NCI-H2081 treated with DMSO at 0.1 percent for 48 hours (cell line): Measurements from ENCODE around the gene TIMM21.

Experiments
- DNase-seq: peaks from one replicate; lab custom pipeline; 2025; lab: John Stamatoyannopoulos, UW

Gene TIMM21, protein sequence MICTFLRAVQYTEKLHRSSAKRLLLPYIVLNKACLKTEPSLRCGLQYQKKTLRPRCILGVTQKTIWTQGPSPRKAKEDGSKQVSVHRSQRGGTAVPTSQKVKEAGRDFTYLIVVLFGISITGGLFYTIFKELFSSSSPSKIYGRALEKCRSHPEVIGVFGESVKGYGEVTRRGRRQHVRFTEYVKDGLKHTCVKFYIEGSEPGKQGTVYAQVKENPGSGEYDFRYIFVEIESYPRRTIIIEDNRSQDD

DNA sequence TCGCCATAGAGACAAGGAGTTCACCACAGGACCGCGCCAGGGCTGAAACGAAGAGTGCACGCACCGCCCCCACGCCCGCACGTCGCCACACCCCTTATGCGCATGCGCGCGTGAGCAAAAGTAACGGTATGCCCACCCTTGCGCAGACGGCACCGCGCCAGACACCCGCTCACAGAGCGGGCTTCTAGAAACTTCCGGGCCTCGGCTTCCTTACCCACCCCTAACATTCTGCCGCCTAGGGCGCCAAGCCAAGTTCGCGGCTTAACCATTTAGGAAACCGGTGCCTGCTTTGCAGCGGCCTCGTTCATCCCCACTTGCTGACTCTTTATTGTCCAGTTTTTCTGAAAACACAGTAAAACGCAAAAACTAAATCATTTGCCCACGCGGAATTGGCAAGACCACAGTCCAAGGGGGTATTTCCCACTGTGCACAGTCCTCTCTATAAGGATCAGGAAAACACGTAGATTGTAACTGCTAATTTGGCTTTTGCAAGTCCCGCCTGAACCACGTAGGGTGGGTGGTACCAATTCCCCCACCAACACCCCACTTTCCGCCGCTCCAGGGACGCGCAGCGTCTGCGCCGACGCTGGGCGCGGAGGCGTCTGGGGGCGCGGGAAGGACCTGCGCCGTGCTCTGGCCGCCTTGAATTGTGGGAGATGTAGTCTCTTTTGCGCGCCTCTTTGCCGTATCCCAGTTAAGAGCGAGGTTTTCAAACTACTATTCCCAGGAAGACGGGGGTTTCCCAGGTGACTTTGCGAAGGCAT lies at the start of gene TIMM21, which contains the start of gene FBXO15:
TIMM21 (plus strand) TSS at position 745 of the 764 bp plus-strand sequence. CDS start 286 bp downstream, outside the sequence.
FBXO15 (minus strand) TSS at position 56 of the 764 bp plus-strand sequence; CDS start at position 7, 49 bp downstream.
- peak; percentile 88 for DNase-seq

DNA sequence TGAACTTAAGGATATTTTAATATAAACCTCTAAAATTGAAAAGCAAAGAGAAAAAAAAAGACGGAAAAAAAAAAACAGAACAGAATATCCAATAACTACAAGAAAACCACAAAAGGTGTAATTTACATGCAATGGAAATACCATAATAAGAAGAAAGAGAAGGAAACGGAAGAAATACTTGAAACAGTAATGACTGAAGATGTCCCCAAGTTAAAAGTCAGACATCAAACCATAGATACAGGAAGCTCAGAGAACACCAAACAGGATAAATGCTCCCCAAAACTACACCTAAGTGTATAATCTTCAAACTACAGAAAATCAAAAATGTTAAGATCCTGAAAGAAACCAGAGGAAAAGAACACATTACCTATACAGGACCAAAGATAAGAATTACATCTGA lies 39.9 kb upstream of the TIMM21 start:
- no peak for DNase-seq

DNA sequence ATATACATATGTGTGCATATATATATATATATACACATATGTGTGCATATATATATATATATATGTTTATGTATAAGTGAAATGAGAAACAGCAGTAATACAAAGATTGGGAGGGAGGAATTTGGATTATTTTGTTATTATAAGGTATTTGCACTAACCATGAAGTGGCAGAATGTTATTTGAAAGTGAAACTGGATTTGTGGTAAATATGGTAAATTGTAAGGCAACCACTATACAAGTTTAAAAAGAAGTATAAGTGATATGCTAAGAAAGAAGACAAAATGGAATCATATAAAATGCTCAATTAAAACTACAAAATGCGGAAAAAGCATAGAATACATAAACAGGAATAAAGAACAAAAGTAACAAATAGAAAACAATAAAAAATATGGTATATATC lies 38.2 kb upstream of the TIMM21 start:
- no peak for DNase-seq

DNA sequence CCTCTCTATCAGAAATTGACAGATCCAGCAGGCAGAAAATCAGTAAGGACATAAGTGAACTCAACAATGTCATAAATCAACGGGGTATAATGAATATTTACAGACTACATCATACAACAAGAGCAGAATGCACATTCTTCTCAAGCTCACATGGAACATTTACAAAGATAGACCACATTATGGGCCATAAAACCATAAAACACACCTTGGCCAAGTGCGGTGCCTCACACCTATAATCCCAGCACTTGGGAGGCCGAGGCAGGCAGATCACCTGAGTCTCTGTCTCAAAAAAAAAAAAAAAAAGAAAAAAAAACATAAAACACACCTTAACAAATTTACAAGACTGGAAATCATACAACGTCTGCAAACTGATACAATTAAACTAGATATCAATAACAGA lies 37.3 kb upstream of the TIMM21 start:
- no peak for DNase-seq

DNA sequence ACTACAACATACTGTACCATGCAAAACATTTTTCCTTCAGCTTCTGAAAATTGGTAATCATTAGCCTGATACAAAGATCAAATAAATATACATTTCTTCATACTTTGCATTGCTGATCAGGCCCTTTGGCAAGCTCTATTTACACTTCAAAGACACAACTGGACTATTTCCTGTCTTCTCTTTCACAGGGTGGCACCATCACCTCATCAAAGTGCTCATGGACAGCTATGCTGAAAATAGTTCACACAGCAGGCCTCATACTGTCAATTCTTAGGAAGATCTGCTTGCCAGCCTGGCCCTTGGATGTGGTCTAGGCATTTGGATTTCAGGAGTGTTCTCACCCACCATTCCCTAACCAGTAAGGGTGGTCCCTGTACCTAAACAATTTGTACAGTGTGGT lies 34.6 kb upstream of the TIMM21 start:
- DNase-seq, result no peak

DNA sequence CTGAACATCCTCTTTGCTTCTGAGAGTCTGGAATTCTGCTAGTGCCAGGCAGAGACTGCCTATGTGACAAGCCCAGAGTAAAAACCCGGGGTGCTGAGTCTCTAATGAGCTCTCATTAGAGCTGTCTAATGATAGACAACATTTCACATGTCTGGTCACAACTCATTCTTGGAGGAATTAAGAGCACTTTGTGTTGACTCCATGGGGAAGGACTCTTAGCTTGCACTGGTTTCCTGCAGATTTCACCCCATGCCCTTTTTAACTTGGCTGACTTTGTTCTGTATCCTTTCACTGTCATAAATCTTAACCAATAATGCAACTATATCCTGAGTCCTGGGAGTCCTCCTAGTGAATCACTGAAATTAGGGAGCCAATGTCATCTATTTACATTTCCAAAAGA lies 34.2 kb upstream of the TIMM21 start:
- DNase-seq, result no peak

DNA sequence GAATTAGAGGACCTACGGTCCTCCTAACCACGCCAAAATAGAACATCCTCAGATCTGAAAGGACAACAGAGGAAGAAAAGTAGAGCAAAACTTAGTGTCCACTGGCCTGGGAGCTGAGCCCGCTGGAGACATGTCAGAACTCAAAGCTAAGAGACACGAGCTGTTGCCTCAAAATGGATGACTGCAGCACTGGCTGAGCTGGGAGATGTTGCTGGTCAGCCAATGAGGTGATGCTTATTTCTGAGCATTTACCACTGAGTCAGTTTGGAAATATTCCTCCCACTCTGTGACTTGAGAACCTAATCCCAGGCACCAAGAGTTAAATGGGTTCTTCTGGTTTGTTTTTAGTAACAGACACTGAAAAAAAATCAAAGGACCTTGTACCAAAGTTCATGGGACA lies 33.3 kb upstream of the TIMM21 start:
- DNase-seq, result no peak

DNA sequence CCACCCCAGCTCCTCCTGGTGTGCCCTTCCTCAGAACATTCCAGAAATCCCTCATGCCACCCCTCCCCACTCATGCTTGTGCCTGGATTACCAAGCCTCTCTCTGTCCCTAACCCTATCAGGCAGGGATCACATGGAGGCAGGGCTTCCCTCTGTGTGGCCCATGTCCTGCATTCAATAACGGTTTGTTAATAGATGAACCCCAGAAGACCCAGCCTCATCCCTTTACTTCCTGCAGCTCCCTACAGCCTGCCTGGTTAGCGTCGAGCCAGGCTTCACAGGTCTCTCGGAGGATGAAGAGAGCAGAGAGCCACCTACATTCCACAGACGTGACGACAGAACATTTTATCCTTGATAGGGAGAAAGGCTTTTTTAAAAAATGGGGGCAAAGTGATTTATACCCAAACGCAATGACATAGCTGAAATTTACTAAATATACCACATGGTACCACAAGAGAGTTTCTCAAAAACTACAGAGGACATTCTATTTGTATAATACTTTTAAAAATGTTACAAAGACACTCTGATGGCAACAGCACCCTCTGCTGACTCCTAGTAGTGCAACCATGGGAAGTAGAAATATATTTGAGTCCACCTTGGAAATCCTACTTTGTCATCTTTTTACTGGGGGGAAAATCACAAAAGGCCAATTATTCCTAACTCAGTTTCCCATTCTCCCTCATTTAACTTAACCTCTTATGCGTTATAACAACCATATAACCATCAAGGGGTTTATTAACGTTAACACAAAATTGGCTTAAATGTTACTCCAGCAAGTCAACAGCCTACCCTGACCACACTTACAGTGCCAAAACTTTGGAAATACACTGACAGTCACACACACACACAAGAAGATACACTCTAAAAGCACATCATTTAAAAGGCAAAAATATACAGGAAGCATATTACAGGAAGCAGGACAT lies 31.4 kb upstream of the TIMM21 start:
- no peak for DNase-seq

DNA sequence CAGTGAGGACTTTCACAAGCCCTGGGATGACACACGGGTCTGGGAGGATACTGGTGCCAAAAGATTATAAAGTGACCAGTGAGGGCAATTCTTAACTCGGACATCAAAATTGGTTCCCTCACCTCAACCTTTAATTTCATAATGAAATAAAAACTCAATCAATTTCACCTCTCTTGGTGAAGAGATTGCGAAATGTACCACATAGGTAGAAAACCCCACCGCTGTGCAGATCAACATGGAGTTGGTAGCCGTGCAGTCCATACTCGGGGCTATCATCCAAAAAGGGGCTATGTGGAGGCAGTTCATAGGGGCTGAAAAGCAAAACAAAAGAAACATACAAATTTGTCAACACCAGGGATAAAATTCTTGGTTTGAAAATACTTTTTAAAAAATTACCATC lies 25.1 kb upstream of the TIMM21 start:
- DNase-seq, result no peak

DNA sequence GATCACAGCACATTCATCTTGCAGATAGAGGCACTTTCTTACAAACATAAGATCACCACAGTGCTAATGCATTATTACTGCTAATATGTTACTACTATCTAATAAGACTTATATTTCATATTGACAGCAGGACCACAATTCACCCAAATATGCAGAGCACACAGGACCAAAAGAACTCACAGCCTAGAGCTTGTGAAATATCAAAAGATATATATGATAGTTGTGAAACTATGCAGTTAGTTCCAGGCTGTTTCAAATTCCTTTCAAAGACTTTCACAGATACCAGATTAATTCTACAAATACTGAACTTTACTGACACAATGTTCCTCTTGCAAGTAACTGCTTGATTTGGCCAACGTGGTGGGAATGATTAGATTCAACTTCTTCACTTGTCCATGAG lies 23.7 kb upstream of the TIMM21 start:
- no peak for DNase-seq

DNA sequence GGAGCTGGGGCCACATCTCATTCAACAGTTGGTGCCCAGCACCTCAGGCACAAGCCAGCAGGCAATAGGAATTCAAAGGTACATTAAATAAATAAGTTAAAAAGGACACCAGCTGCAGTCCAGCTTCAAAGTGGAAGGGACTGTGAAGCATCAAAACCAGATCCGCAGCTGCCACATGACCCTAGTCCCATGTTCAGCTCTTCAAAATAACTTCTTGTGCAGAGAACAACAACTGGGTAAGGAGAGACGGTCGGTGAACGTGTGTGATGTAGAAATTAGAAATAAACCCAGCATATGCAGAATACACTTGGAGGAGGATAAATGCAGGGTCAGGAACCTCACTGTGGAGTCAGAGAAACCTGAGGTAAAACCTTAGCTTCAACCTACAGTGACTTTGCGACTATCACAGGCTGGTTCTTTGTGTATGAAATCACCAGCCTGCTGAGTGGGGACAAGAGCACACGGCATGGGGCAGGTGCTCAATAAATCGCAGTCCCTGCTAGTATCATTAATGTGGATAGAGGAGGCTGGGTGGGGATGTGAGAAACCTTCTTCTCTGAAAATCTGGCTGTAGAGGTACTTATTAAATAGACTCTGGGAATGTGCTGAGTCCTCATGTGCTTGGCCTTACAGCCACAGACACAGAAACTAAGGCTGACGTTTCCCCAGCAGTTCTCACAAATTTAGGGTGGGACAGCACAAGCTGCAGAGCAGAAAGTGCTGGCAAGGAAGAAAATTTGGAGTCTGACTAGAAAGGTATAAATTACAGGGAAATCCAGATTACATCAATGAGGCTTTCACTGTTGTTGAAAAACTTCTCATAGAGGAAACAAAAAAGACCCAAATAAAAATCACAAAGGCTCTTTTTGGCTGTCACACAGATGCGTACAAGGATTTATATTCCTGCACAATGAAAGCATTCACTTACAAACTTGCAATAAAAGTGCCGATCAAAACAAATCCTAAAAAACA lies 21.4 kb upstream of the TIMM21 start:
- DNase-seq, result no peak

DNA sequence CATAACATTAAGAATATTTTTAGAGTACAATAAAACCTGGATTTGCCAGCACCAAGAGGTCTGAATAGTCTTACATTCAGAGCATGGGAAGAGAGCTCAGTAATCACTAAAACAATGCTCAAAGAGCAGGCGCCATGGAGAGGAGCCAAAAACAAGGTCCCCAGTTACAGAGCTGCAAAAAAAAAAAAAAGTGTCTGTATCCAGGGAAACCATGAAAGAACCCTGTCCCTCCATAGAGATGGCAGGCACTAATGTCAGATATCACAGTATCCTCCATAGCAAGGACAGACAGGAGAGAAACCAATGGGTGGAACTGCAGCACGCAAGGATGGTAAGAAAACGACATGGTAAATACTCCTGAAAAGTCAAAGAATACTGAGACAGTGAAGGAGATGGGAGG lies 20.2 kb upstream of the TIMM21 start:
- no peak for DNase-seq

DNA sequence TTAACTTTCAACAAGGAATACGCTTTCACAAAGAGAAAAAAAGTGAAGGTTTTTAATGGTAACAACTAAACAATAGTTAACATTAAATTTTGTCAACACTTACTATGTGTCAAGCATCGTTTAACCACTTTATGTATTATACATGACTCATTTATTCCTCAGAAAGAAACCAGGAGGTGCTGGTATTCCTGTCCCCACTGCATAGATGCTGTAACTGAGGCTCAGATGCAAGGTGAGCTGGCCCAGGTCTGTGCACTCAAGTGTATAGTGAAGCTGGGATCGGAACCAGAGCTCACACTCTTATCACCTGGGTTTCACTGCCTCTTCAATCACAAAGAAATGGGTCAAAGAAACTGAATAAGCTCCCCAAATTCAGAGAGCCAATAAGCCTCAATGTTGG lies 17.2 kb upstream of the TIMM21 start:
- DNase-seq, result no peak

DNA sequence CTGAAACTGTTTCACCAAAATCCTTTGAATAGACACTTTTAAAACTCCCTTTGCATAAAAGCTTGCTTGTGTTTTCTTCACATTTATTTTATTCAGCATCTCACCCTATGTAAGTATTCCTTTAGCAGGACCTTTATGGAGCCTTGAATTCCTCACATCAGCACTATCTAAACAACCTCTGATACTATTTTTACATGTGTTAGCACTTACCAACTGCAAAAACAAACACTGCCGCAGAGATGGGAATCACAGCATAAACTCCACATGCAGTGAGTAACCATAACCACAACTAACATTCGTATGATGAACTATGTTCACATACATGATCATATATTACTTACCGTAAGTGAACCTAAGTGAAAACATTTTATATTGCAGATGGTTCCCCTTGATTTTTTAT lies 16.1 kb upstream of the TIMM21 start:
- no peak for DNase-seq

DNA sequence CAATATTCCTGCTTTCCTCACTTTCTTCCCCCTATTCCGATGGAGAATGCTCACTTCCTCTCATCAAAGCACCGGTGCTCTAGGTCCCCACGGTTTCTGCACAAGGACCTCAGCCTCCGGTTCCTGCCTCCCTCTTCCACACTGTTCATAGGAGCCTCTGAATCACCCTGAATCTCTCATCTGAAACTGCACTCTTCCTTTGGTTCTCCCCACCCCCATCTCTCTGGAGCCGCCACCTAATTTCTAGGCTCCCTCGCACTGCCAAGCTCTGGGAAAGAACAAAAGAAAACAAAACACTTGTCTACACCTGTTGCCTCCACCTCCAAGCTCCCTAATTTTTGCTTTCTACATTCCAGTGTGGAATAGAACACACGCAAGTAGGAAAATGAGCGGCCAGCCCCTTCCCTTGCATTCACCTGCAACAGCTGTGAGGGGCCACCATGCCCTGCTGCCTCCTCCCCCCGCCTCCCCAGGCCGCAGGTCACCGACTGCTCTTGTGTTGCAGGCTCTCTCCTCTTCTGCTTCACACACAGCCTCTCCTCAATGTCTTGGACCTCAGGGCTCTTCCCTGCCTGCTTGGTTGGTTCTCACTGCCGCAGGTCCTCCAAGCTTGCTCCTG lies 10.3 kb upstream of the TIMM21 start:
- DNase-seq, result no peak

DNA sequence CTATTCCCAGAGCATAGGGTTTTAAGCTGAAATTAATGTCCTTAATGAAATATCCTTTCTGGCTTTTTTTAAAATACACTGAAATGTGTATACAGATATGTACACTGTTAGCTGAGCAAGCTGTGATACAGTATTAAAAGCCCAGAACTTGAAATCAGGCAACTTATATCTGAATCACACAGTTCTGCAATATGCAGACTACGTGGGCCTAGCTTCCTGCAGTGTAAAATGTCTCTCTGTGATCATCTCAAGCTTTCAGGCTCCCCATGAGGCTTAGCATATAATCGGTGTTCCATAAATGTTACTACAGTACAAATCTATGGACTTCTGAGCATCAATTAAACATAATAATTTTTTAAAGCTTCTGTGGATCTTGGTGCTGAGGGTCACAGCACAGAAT lies 8.9 kb upstream of the TIMM21 start:
- DNase-seq, result no peak

DNA sequence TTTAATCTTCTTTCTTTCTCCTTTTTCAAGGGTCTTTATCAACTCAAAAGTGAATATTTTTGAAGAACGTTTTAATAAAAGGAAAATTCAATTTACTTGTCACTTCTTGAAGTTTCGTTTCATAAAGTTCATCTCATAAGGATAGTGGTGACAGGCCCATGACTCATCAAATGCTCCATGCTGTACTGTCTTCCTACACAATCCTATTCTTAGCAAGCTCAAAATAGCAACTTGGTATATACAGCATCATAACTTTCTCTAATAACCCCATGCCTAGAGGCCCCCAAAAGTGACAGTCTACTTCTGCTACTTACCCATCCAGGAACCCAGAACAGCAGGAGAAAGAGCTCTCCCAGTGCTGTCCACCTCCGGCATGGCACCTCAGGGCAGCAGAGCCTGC lies 8.4 kb upstream of the TIMM21 start:
- DNase-seq, result no peak

DNA sequence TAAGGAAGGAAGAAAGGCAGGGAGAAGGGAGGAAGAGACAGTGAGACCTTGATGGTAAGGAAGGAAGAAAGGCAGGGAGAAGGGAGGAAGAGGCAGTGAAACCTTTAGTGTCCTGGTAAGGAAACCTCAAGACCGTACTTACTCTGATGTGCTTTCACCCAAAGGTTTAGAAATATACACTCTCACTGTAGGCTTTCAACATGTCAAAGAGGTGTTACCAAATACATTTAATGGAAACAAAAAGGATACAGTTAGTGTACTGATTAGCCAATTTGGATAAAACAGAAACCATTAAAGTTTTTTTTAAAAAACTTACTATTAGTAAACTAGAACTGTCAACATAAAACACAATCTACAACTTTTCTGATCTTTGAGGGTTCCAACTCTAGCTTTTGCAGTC lies 7.7 kb upstream of the TIMM21 start:
- DNase-seq, result no peak

DNA sequence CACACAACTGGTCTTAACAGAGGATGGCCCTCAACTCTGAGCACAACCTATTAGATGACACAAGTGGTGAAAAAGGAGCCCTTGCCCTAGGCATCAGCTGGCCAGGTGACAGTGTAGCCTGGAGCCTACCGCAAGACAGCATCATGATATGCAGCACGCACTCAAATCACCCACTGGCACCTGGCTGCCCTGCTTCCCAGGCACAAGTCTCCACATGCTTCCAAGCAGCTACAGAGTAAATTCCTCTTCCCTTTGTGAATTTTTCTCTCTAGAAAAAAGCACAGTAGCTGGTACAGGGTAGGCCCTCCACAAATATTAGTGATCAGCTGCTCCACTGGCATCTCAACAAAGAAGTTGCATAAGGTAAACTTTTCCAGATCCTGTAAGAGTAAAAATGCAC lies 6.7 kb upstream of the TIMM21 start:
- no peak for DNase-seq

DNA sequence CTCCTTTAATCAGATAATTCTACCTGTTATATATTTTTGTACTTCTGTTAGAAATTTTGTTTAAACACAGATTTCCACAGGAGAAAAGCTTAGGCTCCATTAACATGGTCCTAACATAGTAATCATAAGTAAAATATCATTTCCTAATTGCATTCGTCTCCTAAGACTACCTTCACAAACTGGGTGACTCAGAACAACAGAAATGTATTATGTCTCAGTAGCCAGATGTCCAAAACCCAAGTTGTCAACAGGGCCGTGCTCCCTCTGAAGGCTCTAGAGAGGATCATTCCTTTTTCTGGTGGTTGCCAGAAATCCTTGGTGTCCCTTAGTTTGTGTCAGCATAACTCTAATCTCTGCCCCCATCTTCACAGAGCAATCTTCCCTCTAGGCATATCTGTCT lies 6.1 kb upstream of the TIMM21 start:
- no peak for DNase-seq

DNA sequence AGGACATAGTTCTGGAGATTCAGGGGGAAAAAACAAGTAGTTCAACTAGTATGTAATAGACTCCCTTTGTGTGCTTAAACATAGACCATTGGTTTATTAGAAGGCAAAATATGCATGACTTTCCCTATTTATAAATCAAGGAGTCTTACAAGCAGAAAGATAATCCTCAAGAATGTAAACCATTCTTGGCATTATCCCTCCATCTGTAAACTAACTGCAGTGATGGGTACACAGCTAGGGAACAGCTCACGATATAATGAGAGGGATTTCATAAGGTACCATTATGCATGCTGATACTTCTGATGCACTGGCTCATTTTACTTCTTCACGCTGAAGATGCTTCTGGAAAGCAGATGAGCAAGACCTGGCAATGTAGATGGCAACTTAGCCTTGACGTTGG lies 1.6 kb upstream of the TIMM21 start:
- no peak for DNase-seq
